ENCODE data around the gene RTEL1.
A peak's percentile ranks its signal among the peaks of the same experiment; 100 is the strongest.

Gene RTEL1

DNA sequence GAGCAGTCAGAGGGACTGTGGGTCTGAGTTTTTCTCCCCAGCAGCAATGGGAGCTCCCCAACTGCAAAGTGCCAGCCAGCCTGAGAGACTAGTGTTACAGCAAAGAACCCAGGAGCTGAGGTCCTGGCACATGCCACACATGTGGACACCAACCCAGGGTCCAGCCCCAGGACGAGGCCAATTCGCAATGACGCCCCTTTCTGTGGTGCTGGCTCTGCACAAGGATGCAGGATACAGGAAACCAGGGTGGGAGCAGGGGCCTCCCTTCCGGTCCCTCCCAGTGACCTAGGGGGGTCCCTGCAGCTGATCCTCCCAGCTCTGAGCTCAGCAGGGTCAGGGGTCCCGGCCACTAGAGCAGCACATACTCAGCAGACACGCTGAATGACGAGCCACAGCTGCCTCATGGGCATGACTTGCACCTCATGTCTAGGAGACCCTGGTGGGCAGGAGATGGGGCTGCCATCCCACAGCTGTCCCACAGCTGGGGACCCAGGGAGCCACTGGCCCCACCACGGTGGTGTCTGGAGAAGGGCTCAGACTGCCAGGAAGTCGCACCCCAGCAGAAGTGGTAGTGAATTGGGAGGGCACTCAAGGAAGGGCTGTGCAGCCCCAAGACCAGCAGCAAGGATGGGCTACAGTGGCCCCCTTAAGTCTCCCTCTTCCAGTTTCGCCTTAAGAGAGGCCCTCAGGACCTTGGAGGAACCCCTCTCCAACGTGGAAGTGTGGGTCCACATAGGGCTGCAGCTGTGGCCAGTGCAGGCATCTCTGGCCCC lies 46.0 kb downstream of the RTEL1 start:
- TF ChIP-seq, protein P1, sequence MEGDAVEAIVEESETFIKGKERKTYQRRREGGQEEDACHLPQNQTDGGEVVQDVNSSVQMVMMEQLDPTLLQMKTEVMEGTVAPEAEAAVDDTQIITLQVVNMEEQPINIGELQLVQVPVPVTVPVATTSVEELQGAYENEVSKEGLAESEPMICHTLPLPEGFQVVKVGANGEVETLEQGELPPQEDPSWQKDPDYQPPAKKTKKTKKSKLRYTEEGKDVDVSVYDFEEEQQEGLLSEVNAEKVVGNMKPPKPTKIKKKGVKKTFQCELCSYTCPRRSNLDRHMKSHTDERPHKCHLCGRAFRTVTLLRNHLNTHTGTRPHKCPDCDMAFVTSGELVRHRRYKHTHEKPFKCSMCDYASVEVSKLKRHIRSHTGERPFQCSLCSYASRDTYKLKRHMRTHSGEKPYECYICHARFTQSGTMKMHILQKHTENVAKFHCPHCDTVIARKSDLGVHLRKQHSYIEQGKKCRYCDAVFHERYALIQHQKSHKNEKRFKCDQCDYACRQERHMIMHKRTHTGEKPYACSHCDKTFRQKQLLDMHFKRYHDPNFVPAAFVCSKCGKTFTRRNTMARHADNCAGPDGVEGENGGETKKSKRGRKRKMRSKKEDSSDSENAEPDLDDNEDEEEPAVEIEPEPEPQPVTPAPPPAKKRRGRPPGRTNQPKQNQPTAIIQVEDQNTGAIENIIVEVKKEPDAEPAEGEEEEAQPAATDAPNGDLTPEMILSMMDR (IDR thresholded peaks at IDR 0.05; ENCODE audit: insufficient read depth, low read length, missing control alignments): no peak
- no peak overlapping the region for H3K4me3 ChIP-seq (ENCODE audit: low read depth, low read length)
- no peak for DNase-seq (ENCODE audit: low read depth, low spot score)
- CTCF ChIA-PET: no interaction called here
- POLR2A ChIA-PET: no interaction called here

DNA sequence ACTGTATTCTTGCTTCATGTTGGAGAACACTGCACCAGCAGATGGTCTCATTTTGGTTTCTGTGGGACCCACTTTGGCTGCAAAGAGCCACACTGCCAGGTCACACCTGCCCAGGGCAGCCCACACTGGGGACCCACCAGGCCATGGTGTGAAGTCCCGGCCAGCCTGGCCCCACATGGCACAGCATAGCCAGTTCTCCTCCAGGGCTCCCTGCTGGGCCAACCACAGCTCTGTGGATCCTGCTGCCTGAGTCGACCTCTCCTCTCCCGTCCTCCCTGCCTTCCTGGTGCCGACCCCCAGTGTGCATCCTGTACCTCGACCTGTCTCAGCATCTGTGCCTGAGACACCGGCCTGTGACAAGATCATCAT lies 46.6 kb downstream of the RTEL1 start:
- POLR2A ChIA-PET: no interaction called here

DNA sequence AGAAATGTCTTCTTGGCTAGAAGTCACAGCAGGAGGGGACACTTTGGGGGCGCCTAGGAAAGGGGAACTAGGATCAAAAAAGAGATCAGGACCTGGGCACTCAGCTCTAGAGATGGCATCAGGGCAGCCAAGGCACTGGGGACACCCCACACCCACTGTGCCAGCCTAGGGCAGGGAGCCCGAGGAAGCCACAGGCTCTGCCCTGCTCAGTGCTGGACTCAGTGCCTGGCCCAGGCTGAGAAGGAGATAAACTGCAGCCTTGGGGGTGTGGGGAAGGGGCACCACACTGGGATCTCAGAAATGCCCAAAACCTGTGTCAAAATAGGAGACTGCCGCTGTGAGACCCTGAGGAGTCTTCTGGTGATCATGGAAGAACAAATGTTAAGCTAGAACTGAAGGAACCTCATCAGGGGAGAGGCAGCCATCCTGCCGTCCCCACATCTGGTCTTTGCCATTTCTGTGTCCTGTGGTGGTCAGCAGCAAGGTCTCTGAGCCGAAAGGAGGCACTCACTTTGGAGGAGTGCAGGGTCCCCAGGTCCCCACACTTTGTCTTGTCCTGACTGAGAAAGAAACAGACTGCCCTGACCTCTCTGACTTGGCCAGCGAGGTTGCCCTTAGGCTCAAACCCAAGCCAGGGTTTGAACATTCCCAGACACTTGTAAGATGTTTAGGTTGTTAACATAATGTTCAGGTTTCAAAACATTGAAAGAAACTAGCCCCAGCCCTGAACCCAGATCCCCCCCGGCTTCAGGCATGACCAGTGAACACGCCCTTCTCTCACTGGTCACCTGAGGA lies 47.3 kb downstream of the RTEL1 start:
- no peak for DNase-seq (ENCODE audit: low read depth, low spot score)
- CTCF ChIA-PET: no interaction called here
- TF ChIP-seq, protein P1 (IDR thresholded peaks at IDR 0.05; ENCODE audit: insufficient read depth, low read length, missing control alignments): no peak
- POLR2A ChIA-PET: interaction anchor here (1.2 kb wide), 1 partner anchor 160 kb away, joined by 3 read pairs; the partner anchor contains the start of gene TPD52L2
- no peak overlapping the region for H3K4me3 ChIP-seq (ENCODE audit: low read depth, low read length)

More for the DNA sequence above, 46.6 kb downstream of the RTEL1 start:
- DNase-seq (ENCODE audit: low read depth, low spot score): no peak
- CTCF ChIA-PET: no interaction called here
- TF ChIP-seq, protein P1 (IDR thresholded peaks at IDR 0.05; ENCODE audit: insufficient read depth, low read length, missing control alignments): no peak
- H3K4me3 ChIP-seq (ENCODE audit: low read depth, low read length): no peak overlapping the region

DNA sequence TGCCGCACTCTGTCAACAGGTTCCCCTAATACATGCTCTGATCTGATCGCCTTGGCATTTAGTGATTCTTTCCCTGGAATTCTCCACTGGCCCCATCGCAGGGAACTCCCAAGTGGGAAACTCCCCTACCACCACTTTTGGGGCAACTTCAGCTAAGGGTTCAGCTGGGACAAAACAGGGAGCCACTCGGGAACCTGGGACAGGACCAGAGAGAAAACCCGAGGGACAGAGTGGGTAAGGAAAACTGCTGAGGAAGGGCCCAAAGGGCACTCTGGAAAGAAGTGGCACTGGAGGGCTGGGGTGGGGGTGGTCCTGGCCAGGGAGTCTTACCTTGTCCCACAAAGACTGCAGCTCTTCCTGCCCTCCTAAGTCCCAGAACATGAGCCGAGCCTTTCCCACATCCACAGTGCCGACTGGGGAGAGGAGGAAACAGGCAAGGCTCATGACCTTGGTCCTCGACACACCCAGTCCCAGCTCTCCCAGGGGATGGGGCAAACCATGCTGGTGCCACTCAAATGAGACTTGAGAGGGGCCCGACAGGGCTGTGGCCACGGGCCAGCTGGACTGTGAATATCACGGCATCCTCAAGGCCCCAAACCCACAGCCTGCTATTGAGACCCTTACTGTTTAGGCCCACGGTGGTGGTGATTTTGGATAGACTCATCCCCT lies 48.0 kb downstream of the RTEL1 start:
- peak overlapping the region; percentile 77 for H3K4me3 ChIP-seq (ENCODE audit: low read depth, low read length)
- ChIA-PET CTCF (interaction anchor here (1.5 kb wide), 1 partner anchor 7 kb away, joined by 6 read pairs; no protein-coding TSS in a partner anchor), POLR2A (interaction anchor here (1.2 kb wide), 1 partner anchor 159 kb away, joined by 3 read pairs; the partner anchor contains the start of gene TPD52L2)
- TF ChIP-seq, protein P1 (IDR thresholded peaks at IDR 0.05; ENCODE audit: insufficient read depth, low read length, missing control alignments): no peak
- DNase-seq (ENCODE audit: low read depth, low spot score): no peak

DNA sequence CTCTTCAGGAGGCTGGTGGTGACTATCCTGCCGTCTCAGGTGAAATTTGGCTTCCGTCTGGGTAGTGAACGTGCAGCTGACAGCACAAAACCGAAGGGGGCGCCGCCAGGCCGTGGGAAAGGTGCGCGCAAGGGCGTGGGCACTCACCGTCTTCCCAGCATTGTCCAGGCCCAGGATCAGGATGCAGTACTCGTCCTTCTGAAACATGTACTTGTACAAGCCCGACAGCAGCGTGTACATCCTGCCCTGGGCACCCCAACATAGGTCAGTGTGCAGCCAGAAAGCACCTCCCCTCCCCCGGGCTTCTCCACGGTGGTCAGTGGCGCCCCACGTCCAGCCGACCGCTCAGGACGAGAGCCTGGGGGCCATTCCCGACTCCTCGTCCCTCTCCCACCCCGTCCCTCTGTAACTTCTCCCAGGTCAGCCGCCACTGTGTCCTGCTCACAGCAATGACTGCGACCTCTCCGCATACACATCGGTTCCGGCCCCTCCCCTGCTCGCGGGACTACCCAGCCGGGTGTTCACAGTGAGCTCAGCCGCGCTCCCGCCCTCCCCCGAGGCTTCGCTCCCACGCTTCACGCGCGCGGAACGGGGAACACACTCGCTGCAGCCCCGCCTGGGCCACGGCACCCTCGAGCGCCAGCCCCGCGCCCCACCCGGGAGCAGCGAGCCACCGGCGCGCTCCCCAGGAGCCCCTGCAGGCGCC lies 48.9 kb downstream of the RTEL1 start:
- ChIA-PET CTCF (interaction anchor here (1.0 to 1.5 kb wide), 3 partner anchors 8 to 273 kb away, joined by 3 to 6 read pairs (median 3); partner anchors contain the start of genes PTK6 and SAMD10), POLR2A (interaction anchor here (1.2 to 1.6 kb wide), 7 partner anchors 8 to 186 kb away, joined by 3 to 10 read pairs (median 4); partner anchors contain the start of gene TPD52L2)
- no peak for DNase-seq (ENCODE audit: low read depth, low spot score)
- peak overlapping the region; percentile 77 for H3K4me3 ChIP-seq (ENCODE audit: low read depth, low read length)
- TF ChIP-seq, protein P1 (IDR thresholded peaks at IDR 0.05; ENCODE audit: insufficient read depth, low read length, missing control alignments): peak; percentile 24

Data from AG04449 (cell line).